Loucy (cell line): ENCODE results near the gene APLF.
"Not testable (repeated sequence)": the region's sequence is repeated elsewhere in the genome, so short reads cannot be mapped to it uniquely, and the experiment has no call there.

Experiments used
- H2AFZ ChIP-seq: fragments of 200-600 bp; sonication (generic); 2 replicates; pipeline ENCODE4 v1.6.0; 2016; ENCODE audit warnings: antibody characterized with exemption, mild to moderate bottlenecking, low read length, moderate library complexity
- H3F3A ChIP-seq: fragments of 200-600 bp; 2 replicates; pipeline ENCODE4 v1.6.0; 2016; ENCODE audit warnings: antibody characterized with exemption, low read depth, mild to moderate bottlenecking
- H3K27me3 ChIP-seq: fragments of 200-600 bp; sonication (generic); 2 replicates; pipeline ENCODE4 v1.6.1; 2014; ENCODE audit warnings: low read length, mild to moderate bottlenecking; ENCODE audit not compliant: insufficient read depth, poor library complexity, severe bottlenecking
- H3K36me3 ChIP-seq: fragments of 200-600 bp; sonication (generic); 2 replicates; pipeline ENCODE4 v1.6.1; 2016; ENCODE audit warnings: low read length; ENCODE audit not compliant: insufficient read depth
- H3K4me1 ChIP-seq: fragments of 200-600 bp; sonication (generic); 2 replicates; pipeline ENCODE4 v1.5.1; 2014; ENCODE audit warnings: low read length, mild to moderate bottlenecking; ENCODE audit not compliant: insufficient read depth, poor library complexity, severe bottlenecking
- H3K4me2 ChIP-seq: fragments of 200-600 bp; sonication (generic); 2 replicates; pipeline ENCODE4 v1.6.0; 2014; ENCODE audit warnings: antibody characterized with exemption, low read length, low read depth, mild to moderate bottlenecking; ENCODE audit not compliant: poor library complexity, severe bottlenecking
- H3K4me3 ChIP-seq: fragments of 200-600 bp; sonication (generic); 2 replicates; pipeline ENCODE4 v1.5.1; 2014; ENCODE audit warnings: low read length, mild to moderate bottlenecking, mixed read lengths; ENCODE audit not compliant: poor library complexity, severe bottlenecking
- H3K79me2 ChIP-seq: fragments of 200-600 bp; sonication (generic); 2 replicates; pipeline ENCODE4 v1.6.1; 2014; ENCODE audit warnings: low read length; ENCODE audit not compliant: insufficient read depth
- H3K9ac ChIP-seq: fragments of 200-600 bp; sonication (generic); 2 replicates; pipeline ENCODE4 v1.6.0; 2014; ENCODE audit warnings: mild to moderate bottlenecking, low read depth, low read length, moderate library complexity; ENCODE audit not compliant: poor library complexity, severe bottlenecking
- H3K9me2 ChIP-seq: fragments of 200-600 bp; sonication (generic); replicated peaks from 2 replicates; pipeline ENCODE4 v1.6.1; 2016; ENCODE audit warnings: low read depth, low read length, mixed read lengths
- H3K9me3 ChIP-seq: fragments of 200-600 bp; sonication (generic); 2 replicates; pipeline ENCODE4 v1.6.1; 2014; ENCODE audit warnings: mild to moderate bottlenecking, antibody characterized with exemption, low read length, low read depth; ENCODE audit not compliant: insufficient read depth
- H4K20me1 ChIP-seq: fragments of 200-600 bp; sonication (generic); 2 replicates; pipeline ENCODE4 v1.6.0; 2014; ENCODE audit warnings: antibody characterized with exemption, low read length, mild to moderate bottlenecking; ENCODE audit not compliant: insufficient read depth, poor library complexity, severe bottlenecking
- CTCF ChIP-seq: fragments of 200-600 bp; sonication (generic); conservative IDR thresholded peaks from 2 replicates; pipeline ENCODE4 v1.5.1; 2014; ENCODE audit warnings: mild to moderate bottlenecking, antibody characterized with exemption, low read length
- EZH2phosphoT487 ChIP-seq: fragments of 200-600 bp; IDR thresholded peaks from 2 replicates; pipeline ENCODE4 v1.6.1; 2018; ENCODE audit warnings: antibody characterized with exemption, mild to moderate bottlenecking, moderate library complexity, borderline replicate concordance

The APLF gene

DNA sequence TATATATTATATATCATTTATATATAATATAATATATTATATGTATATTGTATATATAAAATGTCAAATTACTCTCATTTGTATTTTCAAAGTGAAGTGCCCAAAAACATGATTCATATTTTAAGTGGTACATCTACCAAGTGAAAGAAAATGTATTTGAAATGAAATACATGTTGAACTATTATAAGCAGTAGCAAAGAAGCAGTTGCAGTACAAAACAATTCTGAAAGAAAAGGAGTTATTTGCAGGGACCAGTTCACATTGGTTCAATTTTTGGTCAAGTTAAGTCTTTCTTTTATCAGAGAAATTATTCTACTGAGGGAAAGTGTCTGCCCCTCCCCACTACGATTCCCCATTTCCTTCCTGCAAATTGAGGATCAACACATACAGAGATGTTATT is 51.9 kb downstream of the APLF start:
- H3K4me1 ChIP-seq, result no peaks in the 10 kb centered on the region
- H3F3A ChIP-seq, result no peaks in the 10 kb centered on the region
- no peak overlapping the region for H3K9ac ChIP-seq
- H3K79me2 ChIP-seq, result no peaks in the 10 kb centered on the region
- no peak overlapping the region for H3K4me3 ChIP-seq
- no peak for TF ChIP-seq CTCF
- no peaks in the 10 kb centered on the region for H4K20me1 ChIP-seq
- no peaks in the 10 kb centered on the region for H3K9me2 ChIP-seq
- no peak overlapping the region for H2AFZ ChIP-seq
- no peak overlapping the region for H3K4me2 ChIP-seq
- H3K36me3 ChIP-seq, result no peaks in the 10 kb centered on the region
- no peaks in the 10 kb centered on the region for H3K9me3 ChIP-seq
- no peaks in the 10 kb centered on the region for H3K27me3 ChIP-seq

DNA sequence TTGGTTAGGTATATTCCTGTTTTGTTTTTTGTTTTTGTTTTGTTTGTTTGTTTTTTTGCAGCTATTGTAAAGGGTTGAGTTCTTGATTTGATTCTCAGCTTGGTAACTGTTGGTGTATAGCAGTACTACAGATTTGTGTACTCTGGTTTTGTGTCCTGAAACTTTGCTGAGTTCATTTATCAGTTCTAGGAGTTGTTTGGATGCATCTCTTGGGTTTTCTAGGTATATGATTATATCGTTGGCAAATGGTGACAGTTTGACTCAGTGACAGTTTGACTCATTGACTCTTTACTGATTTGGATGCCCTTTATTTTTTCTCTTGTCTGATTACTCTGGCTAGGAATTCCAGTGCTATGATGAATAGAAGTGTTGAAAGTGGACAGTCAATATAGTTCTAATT is 53.7 kb downstream of the APLF start:
- Histone ChIP-seq H3K9ac (no peak overlapping the region), H4K20me1 (no peaks in the 10 kb centered on the region), H3K4me1 (no peaks in the 10 kb centered on the region), H2AFZ (no peak overlapping the region), H3K9me2 (no peaks in the 10 kb centered on the region), H3F3A (no peaks in the 10 kb centered on the region), H3K9me3 (no peaks in the 10 kb centered on the region), H3K4me3 (no peak overlapping the region), H3K27me3 (no peaks in the 10 kb centered on the region), H3K36me3 (no peaks in the 10 kb centered on the region), H3K4me2 (no peak overlapping the region), H3K79me2 (no peaks in the 10 kb centered on the region)
- no peak for TF ChIP-seq CTCF
- TF ChIP-seq EZH2phosphoT487, result no peak

DNA sequence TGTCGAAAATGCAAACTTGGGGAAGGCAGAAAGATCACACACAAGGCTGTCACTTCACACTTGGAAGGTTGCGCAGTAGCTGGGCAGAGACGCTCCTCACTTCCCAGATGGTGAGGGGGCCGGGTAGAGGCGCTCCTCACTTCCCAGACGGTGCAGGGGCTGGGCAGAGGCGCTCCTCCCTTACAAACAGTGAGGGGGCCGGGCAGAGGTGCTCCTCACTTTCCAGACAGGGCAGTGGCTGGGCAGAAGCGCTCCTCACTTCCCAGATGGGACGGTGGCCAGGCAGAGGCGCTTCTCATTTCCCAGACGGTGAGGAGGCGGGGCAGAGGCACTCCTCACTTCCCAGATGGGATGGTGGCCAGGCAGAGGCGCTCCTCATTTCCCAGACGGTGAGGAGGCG is 59.6 kb downstream of the APLF start:
- H3K9me3 ChIP-seq, H3K79me2 ChIP-seq, H2AFZ ChIP-seq, H3K27me3 ChIP-seq, H4K20me1 ChIP-seq, H3K9ac ChIP-seq, H3F3A ChIP-seq, H3K4me1 ChIP-seq, H3K4me2 ChIP-seq, H3K36me3 ChIP-seq, H3K4me3 ChIP-seq, H3K9me2 ChIP-seq: not testable (repeated sequence)

GRCh38 chr2:68527343-68528081 is 60.1 kb downstream of the APLF start:
- H3F3A ChIP-seq, H3K9ac ChIP-seq, H3K27me3 ChIP-seq, H4K20me1 ChIP-seq, H3K79me2 ChIP-seq, H3K4me3 ChIP-seq, H3K36me3 ChIP-seq, H3K9me2 ChIP-seq, H2AFZ ChIP-seq, H3K9me3 ChIP-seq, H3K4me1 ChIP-seq, H3K4me2 ChIP-seq: not testable (repeated sequence)

DNA sequence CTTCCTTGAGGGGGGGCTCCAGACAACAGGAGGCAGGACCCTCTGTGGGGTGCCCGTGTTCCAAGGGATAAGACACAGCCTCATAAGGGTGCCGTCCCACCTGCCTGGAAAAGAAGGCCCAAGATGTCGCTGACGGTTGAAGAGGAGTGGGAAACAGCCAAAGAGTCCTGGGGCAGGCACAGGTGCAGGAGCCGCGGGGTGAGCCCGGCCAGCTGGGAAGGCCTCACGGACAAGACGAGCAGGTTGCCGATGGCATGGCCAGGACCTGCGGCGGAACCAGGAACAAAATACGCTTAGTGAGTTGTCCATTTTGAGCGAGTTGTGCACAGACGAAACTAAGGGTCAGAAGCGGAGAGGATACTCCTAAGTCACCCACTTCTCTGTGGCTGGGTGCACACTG is 61.8 kb downstream of the APLF start:
- H4K20me1 ChIP-seq, H3K9me3 ChIP-seq, H3K27me3 ChIP-seq, H3F3A ChIP-seq, H3K79me2 ChIP-seq, H3K4me1 ChIP-seq, H3K4me3 ChIP-seq, H2AFZ ChIP-seq, H3K4me2 ChIP-seq, H3K9me2 ChIP-seq, H3K9ac ChIP-seq, H3K36me3 ChIP-seq: not testable (repeated sequence)

DNA sequence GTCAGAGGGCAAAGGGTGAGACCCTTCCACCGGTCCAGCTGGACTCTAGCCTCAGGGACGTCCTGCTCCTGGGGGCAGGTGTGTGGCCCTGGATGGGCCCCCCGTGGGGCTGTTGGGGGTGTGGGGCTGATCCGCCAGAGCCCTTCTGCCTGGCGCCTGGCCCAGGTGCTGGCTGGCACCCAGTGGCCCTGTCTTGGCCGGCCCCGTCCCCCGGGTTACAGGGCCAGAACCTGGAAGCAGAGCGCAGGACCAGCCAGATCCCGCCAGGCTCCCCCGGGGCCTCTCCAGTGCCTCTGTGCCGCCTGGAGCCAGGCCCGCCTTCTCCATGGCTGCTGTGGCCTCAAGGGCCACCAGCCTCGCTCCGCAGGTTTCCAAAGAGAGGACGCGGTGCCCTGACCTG is 62.3 kb downstream of the APLF start:
- H3K27me3 ChIP-seq, H3K4me2 ChIP-seq, H2AFZ ChIP-seq, H3K9me2 ChIP-seq, H3K4me3 ChIP-seq, H4K20me1 ChIP-seq, H3K9me3 ChIP-seq, H3K36me3 ChIP-seq, H3K4me1 ChIP-seq, H3F3A ChIP-seq, H3K9ac ChIP-seq, H3K79me2 ChIP-seq: not testable (repeated sequence)
